IgD-negative memory B cell (primary cell): ENCODE measurements around the gene BMP8A. TPM values are rescaled to one million over a fixed set of nuclear protein-coding genes. Genes with fewer than 3 reads are reported as not detected.

Experiments used
- H3K27ac Mint-ChIP-seq, 3 donors: one replicate each; pipeline ENCODE4 v1.8.0; 2020 to 2022; ENCODE audit warnings: mild to moderate bottlenecking in 3 of 3, mixed read lengths in 3 of 3, moderate library complexity in 1 of 3
- H3K27me3 Mint-ChIP-seq: one replicate; pipeline ENCODE4 v1.8.0; 2021; ENCODE audit warnings: mixed read lengths
- H3K36me3 Mint-ChIP-seq: one replicate; pipeline ENCODE4 v1.8.0; 2020; ENCODE audit warnings: mild to moderate bottlenecking, mixed read lengths
- H3K4me1 Mint-ChIP-seq, 3 donors: one replicate each; pipeline ENCODE4 v1.8.0; 2020 to 2022; ENCODE audit warnings: mixed read lengths in 3 of 3, mild to moderate bottlenecking in 1 of 3
- H3K4me3 Mint-ChIP-seq, 4 donors: one replicate each; pipeline ENCODE4 v1.8.0; 2020 to 2022; ENCODE audit warnings: mild to moderate bottlenecking in 4 of 4, mixed read lengths in 4 of 4, moderate library complexity in 3 of 4
- H3K9me3 Mint-ChIP-seq, 3 donors: one replicate each; pipeline ENCODE4 v1.8.0; 2020 to 2021; ENCODE audit warnings: mixed read lengths in 3 of 3, mild to moderate bottlenecking in 1 of 3
- polyA plus RNA-seq: library from polyadenylated mRNA; unstranded; fragments of 300-500 nt; fragmentation: Illumina TruSeq; gene quantifications from one replicate; pipeline ENCODE4 v1.2.3, GENCODE V29; 2021

Gene BMP8A
- polyA plus RNA-seq, 1 donor from 2014 or later = 0.21 TPM

- no peaks in the 10 kb centered on the region for H3K27me3 Mint-ChIP-seq
- peaks cover 7% of the 10 kb centered on the region for H3K36me3 Mint-ChIP-seq
- H3K4me1 Mint-ChIP-seq = peaks cover 24 to 29% (median 26%) of the 10 kb centered on the region in 3 donors
- H3K4me3 Mint-ChIP-seq = peak overlapping the region; percentile 87 to 97 (median 96)
- H3K9me3 Mint-ChIP-seq = no peaks in the 10 kb centered on the region
- peak overlapping the region; percentile 43 to 91 (median 60) for H3K27ac Mint-ChIP-seq
Observed at GRCh38 chr1:39573736-39574624, 82.5 kb downstream of the BMP8A start.

GRCh38 chr1:39574646-39575045, 83.2 kb downstream of the BMP8A start:
- H3K4me1 Mint-ChIP-seq = peaks cover 24 to 29% (median 26%) of the 10 kb centered on the region in 3 donors
- H3K4me3 Mint-ChIP-seq = peak overlapping the region; percentile 87 to 97 (median 96)
- peaks cover 2% of the 10 kb centered on the region for H3K36me3 Mint-ChIP-seq
- peak overlapping the region; percentile 65 to 96 (median 91) for H3K27ac Mint-ChIP-seq
- H3K27me3 Mint-ChIP-seq = no peaks in the 10 kb centered on the region
- no peaks in the 10 kb centered on the region for H3K9me3 Mint-ChIP-seq

Other genes with a start within 250 kb of the BMP8A start
- gene PABPC4, start 85.2 kb downstream of the BMP8A start, polyA plus RNA-seq = 29.2 TPM
- gene HEYL, start 148.0 kb downstream of the BMP8A start, polyA plus RNA-seq = not detected
- not detected for gene NT5C1A, start 180.5 kb downstream of the BMP8A start, polyA plus RNA-seq
- 0.29 TPM for gene HPCAL4, start 199.8 kb downstream of the BMP8A start, polyA plus RNA-seq
- 83.7 TPM for gene PPIE, start 247.2 kb downstream of the BMP8A start, polyA plus RNA-seq